Kidney glomerular epithelial cell (primary cell): ENCODE results near the gene INPP4A.

Experiments
- DNase-seq: peaks from one replicate; lab custom pipeline; 2025; lab: John Stamatoyannopoulos, UW

INPP4A gene

GRCh38 chr2:98460573-98461497, 16.2 kb downstream of the INPP4A start:
- DNase-seq = no peak

DNA sequence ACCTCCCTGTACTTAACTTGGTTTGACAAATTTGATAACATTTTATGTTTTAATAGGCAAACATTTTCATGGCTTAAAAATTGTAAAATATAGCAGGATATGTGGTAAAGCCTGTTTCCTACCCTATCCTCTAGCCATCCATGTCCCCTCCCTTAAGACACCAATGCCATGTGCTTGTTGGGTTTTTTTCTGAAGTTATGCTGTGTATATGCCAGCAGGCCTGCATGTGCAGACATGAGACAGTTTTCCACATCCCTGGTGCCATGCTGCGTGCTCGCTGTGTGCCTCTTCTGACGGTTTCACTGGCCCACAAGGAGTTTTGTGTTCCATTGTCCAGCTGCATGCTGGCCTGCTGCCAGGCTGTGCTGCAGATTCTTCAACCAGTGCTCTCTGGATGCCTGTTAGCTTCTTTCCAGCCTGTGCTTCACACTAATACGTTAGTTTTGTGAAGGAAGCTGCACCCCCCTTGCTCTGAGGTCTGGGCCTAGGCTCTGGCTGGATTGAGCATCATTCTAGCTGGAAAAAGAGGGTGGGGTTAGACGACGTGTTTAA, 16.9 kb downstream of the INPP4A start:
- DNase-seq = no peak

GRCh38 chr2:98463081-98463481, 18.4 kb downstream of the INPP4A start:
- DNase-seq = no peak

DNA sequence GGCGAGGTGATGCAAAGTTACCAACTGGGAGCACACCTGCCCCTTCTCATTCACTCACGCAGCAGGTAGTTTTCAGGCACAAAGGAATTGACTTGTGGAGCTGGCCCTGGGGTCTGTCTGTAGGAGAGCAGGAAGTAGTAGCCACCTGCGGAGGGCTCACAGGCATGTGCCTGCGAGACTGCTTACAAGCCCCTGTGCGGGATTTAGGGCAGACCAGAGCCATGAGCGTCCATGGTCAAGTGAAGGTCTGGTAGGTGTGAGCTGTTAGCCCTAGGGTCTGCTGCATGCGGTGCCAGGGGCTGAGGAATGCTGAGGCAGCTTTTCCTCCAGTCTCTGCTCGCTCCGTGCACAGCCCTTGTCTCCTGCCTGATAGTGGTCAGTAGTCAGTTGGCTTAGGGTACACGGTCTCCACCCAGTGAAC, 18.9 kb downstream of the INPP4A start:
- DNase-seq = no peak

DNA sequence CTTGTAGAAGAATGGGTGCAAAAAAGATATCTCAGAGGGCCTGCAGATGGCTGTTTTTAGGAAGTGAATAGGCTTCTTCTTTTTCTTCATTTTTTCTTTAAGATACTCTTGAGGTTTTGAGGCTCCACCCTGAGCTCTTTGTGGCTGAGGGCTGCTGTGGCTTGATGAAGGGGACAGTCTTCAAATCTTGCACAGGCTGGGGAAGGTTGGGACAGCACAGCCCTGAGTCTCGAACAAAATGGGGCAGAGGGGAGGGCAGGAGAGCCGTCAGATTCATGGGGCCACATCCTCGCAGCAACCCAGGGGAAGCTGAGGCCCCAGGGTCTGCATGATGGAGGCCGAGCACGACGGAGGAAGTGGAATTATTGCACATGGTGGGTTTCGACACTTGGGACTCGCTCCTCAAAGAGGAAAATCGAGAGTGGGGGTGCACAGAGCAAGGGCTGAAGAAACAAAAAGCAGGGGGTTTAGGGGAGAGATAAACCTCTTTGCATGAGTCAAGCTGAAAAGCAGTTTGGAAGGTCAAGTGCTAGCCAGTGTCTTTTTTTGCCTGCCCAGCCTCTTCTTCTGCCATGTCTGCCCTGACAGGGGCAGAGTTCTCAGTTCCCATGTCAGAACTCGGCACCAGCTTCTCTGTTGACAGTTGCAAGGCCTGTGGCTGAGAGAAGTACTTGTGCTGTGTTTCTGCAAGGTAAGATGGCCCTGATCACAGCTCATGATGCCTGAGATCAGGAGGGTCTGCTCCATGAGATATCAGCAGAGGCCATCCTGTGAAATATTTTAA, 19.5 kb downstream of the INPP4A start:
- no peak for DNase-seq

DNA sequence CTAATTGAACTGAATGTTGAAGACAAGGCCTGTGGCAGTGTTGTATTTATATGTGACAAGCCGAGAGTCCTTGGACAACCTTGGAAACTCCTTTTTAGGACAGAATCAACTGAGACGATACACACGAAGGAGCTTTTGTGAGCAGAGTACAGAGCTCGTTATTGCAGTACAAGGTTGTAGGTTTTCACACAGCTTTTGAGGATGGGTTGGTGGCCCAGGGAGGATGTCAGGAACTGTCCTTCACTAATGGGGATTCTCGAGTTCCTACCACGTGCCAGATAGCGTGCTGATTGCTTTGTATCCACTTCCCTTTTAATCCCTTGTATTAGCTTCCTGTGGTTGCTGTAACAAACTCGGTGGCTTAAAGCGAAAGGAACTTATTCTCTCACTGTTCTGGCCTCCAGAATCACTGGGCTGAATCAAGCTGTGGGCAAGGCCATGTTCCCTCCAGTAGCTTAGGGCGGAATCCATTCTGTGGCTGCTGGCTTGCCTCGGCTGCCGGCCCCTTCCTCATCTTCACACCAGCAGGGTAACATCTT, 20.2 kb downstream of the INPP4A start:
- DNase-seq = no peak

GRCh38 chr2:98465456-98466226, 21.0 kb downstream of the INPP4A start:
- peak; percentile 18 for DNase-seq

GRCh38 chr2:98467082-98467536, 22.5 kb downstream of the INPP4A start:
- DNase-seq = no peak

DNA sequence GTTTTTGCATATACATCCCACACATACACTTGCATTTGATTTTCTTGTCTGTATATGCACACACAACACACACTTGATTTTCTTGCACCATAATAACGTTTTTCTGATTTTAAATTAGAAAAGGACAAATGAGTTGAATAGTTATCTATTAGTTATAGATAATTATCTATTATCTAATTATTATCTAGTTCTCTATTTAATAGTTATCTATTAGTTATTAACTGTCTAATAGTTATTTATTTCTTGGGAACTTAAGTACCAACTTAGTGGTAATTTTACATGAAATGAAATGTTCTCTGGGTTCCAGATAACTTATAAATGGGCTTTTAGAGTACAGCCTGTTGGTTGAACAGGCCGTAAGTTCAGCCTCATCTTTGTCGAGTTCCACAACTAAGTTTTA, 23.0 kb downstream of the INPP4A start:
- no peak for DNase-seq

DNA sequence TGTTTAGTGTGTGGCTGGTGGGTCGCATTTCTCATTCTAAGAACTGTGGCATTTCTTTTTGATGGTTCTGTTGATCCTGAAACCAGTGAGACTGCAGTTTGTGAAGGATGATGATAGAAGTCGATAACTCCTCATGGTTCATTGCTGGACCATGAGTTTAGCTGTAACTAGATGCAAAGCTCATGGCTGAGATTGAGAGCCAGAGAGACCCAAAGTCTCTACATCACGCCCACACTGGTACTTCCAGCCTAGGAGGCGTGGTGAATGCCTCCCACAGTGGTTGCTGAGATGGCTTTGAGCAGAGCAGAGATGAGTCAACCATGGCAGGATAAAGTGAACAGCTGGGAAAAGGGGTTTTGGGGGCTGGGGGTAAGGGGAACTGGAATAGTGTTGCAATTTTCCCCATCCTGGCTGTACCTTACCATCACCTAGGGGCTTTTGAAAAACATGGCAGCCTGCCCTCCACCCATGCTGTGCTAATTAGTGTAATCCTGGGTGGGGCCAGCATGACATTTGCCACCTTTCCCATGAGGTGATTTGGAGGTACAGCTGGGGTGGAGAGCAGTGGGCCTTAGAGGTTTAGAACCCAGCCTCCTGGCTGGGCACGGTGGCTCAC, 24.1 kb downstream of the INPP4A start:
- DNase-seq = no peak

- DNase-seq = no peak
These were observed 25.3 kb downstream of the INPP4A start for GRCh38 chr2:98469862-98470544.

DNA sequence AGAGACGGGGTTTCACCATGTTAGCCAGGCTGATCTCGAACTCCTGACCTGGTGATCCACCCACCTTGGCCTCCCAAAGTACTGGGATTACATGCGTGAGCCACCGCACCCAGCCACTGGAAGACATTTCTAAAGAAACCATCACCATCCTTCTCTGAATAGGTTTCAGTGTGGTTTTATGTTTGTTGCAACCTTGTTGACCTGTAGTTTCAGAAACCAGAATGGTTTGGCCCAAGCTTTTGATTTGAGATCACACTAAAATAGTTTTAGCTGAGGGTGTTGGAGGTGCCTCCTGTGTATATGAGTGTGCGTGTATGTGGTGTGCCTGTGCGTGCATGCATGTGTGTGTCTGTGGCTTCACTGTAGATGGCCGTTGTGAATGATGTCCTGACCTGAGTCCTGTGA, 26.2 kb downstream of the INPP4A start:
- DNase-seq = no peak

- no peak for DNase-seq
These were observed 26.9 kb downstream of the INPP4A start for GRCh38 chr2:98471402-98472131.

DNA sequence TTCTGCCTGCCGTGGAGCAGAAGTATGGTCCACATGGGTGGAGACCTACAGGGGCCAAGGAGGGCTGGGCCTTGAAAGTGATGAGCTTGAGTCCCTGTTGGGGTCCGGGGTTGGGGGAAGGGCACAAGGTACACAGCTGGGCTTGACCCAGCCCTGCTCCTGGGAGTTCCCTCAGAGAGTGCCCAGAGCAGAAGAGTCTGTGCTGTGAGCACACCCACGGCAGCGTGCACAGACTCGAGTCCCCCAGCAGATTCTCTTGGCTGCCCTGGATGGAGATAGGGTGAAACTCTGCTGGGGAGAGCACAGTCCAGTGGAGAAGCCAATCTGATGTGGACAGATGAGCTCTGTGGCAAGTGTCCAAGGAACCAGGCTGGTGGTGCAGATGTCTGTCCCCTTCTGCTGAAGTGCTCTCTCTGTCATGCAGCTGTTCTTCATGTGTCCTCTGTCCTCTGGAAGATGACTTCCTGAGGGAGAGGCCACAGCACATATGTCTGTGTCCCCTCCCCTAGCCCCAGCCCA, 27.5 kb downstream of the INPP4A start:
- no peak for DNase-seq

- DNase-seq = no peak
These were observed 28.5 kb downstream of the INPP4A start for GRCh38 chr2:98472961-98473746.

GRCh38 chr2:98473995-98474780, 29.5 kb downstream of the INPP4A start:
- no peak for DNase-seq

DNA sequence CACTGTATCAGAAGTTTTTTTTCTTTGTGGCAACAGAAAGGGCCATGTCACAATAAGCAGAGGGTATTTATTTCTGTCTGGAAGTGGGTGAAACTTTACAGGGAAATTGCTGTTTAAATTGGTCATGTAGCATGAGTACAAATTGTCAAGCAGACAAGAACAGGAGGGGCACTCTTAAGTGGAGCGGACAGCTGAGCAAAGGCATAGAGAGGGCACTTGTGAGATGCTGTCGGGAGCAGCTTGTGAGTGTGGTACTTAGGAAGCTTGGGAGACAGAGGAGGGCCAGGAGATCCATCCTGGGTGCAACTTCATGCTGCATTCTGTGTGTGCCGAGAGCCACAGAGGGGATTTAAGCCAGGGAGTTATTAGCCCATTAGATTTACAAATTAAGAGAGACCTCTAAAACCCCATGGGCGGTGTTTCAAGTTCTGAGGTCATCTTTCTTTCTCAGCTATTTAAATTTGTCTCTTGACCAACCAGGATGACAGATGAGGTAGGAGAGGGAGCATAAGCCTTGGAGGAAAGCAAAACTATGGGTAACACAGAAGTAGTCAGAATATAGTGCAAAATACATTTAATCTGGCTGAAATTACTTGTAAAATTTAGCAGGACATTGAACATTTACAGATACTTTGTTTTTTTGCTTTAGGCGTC, 30.4 kb downstream of the INPP4A start:
- DNase-seq = no peak
